H1 (cell line): ENCODE results near the gene GLDC. TPM values are rescaled to one million over a fixed set of nuclear protein-coding genes. Genes with fewer than 3 reads are reported as not detected.

Experiments used
- CTCF ChIA-PET: fragments of 300-600 bp; sonication (Branson Sonifier 250); formaldehyde crosslinking; loops from one replicate; lab custom pipeline; 2021; ENCODE audit not compliant: partially characterized antibody; lab: Charles Lee
- POLR2A ChIA-PET: fragments of 300-600 bp; sonication (Branson Sonifier 250); formaldehyde crosslinking; loops from one replicate; lab custom pipeline; 2021; ENCODE audit warnings: inconsistent platforms; ENCODE audit not compliant: partially characterized antibody; lab: Charles Lee
- DNase-seq, 2 experiments: peaks; one replicate each; pipeline versions ENCODE4 v3.0.0 to v3.0.0-alpha.2; 2010 to 2022; ENCODE audit warnings: low spot score in 2 of 2, low read depth in 1 of 2, mixed read lengths in 1 of 2
- FAIRE-seq: peaks from 2 replicates; lab custom pipeline; 2011; peaks lifted over from hg19 to GRCh38; lab: Jason Lieb, UNC
- H2AFZ ChIP-seq: 2 replicates; pipeline ENCODE4 v1.8.1; 2012; ENCODE audit warnings: low read length, inconsistent platforms
- H2AK5ac ChIP-seq: 2 replicates; pipeline ENCODE4 v1.6.1; 2013; ENCODE audit warnings: low read depth, low read length
- H2BK120ac ChIP-seq: replicated peaks from 2 replicates; pipeline ENCODE3; 2013; ENCODE audit warnings: low read depth, low read length, inconsistent platforms
- H2BK12ac ChIP-seq: 2 replicates; pipeline ENCODE4 v1.6.1; 2013; ENCODE audit warnings: low read depth, low read length
- H2BK15ac ChIP-seq: 2 replicates; pipeline ENCODE4 v1.6.1; 2013; ENCODE audit warnings: low read length
- H2BK20ac ChIP-seq: 2 replicates; pipeline ENCODE4 v1.6.1; 2013; ENCODE audit warnings: low read length
- H2BK5ac ChIP-seq: 2 replicates; pipeline ENCODE4 v1.6.1; 2013; ENCODE audit warnings: low read depth, low read length
- H3K14ac ChIP-seq: 2 replicates; pipeline ENCODE4 v1.6.1; 2013; ENCODE audit warnings: inconsistent platforms; ENCODE audit not compliant: insufficient read length
- H3K18ac ChIP-seq: 2 replicates; pipeline ENCODE4 v1.6.1; 2013; ENCODE audit warnings: low read length; ENCODE audit errors: extremely low read depth
- H3K23ac ChIP-seq: 2 replicates; pipeline ENCODE4 v1.6.1; 2013; ENCODE audit warnings: inconsistent platforms; ENCODE audit not compliant: insufficient read length
- H3K23me2 ChIP-seq: 2 replicates; pipeline ENCODE4 v1.6.1; 2013; ENCODE audit warnings: low read depth, low read length
- H3K27ac ChIP-seq: 2 replicates; pipeline ENCODE4 v1.6.1; 2011; ENCODE audit warnings: low read depth, low read length, inconsistent platforms
- H3K27me3 ChIP-seq, 4 experiments: replicated peaks in 1 of 4; 1 replicate in 1 of 4; 2 replicates in 3 of 4; pipeline versions ENCODE4 v1.6.1 to v1.8.1; 2011 to 2013; ENCODE audit warnings: low read length in 3 of 4, mild to moderate bottlenecking in 3 of 4, inconsistent platforms in 2 of 4, mixed read lengths in 2 of 4, moderate library complexity in 1 of 4; ENCODE audit not compliant: control insufficient read depth in 3 of 4, insufficient read depth in 3 of 4; ENCODE audit errors: extremely low read depth in 1 of 4
- H3K36me3 ChIP-seq, 4 experiments: 2 replicates each; pipeline versions ENCODE4 v1.6.1 to v1.8.1; 2011 to 2013; ENCODE audit warnings: mild to moderate bottlenecking in 4 of 4, low read length in 3 of 4, moderate library complexity in 2 of 4, control low read depth in 1 of 4, inconsistent platforms in 1 of 4; ENCODE audit not compliant: insufficient read depth in 4 of 4, control insufficient read depth in 2 of 4
- H3K4ac ChIP-seq: replicated peaks from 2 replicates; pipeline ENCODE3; 2013; ENCODE audit warnings: low read length, low read depth, mixed read lengths, inconsistent platforms; ENCODE audit not compliant: insufficient read length
- H3K4me1 ChIP-seq, 4 experiments: replicated peaks in 1 of 4; 1 replicate in 1 of 4; 2 replicates in 3 of 4; pipeline versions ENCODE4 v1.6.1 to v1.8.1; 2011 to 2013; ENCODE audit warnings: low read length in 3 of 4, inconsistent platforms in 2 of 4, mixed read lengths in 1 of 4; ENCODE audit not compliant: insufficient read depth in 4 of 4, control insufficient read depth in 3 of 4
- H3K4me2 ChIP-seq, 2 experiments: 2 replicates each; pipeline versions ENCODE4 v1.6.1 to v1.8.1; 2011 to 2013; ENCODE audit warnings: low read depth in 2 of 2, low read length in 2 of 2, control low read depth in 1 of 2, inconsistent platforms in 1 of 2, mild to moderate bottlenecking in 1 of 2; ENCODE audit not compliant: insufficient read depth in 1 of 2
- H3K4me3 ChIP-seq, 4 experiments: fragments of 200-600, 300-600 bp in 1 of 4; sonication (generic), shearing (Covaris generic), sonication (Bioruptor Twin) in 1 of 4; 2 replicates each; pipeline versions ENCODE4 v1.5.1 to v1.8.1; 2011 to 2016; ENCODE audit warnings: low read length in 4 of 4, low read depth in 3 of 4, control low read depth in 2 of 4, inconsistent platforms in 2 of 4, mild to moderate bottlenecking in 2 of 4, mixed read lengths in 1 of 4, moderate library complexity in 1 of 4; ENCODE audit not compliant: insufficient read depth in 2 of 4; ENCODE audit errors: extremely low read depth in 1 of 4
- H3K56ac ChIP-seq: replicated peaks from 2 replicates; pipeline ENCODE3; 2013; ENCODE audit warnings: low read depth, mild to moderate bottlenecking, mixed read lengths, low read length, inconsistent platforms; ENCODE audit not compliant: insufficient read length
- H3K79me1 ChIP-seq: 2 replicates; pipeline ENCODE4 v1.6.1; 2013; ENCODE audit warnings: low read depth, low read length, control low read depth
- H3K79me2 ChIP-seq, 2 experiments: 2 replicates each; pipeline versions ENCODE4 v1.6.1 to v1.8.1; 2012 to 2013; ENCODE audit warnings: low read length in 2 of 2, mild to moderate bottlenecking in 2 of 2, inconsistent platforms in 1 of 2; ENCODE audit not compliant: insufficient read depth in 2 of 2, control insufficient read depth in 1 of 2
- H3K9ac ChIP-seq, 4 experiments: replicated peaks in 1 of 4; 1 replicate in 1 of 4; 2 replicates in 3 of 4; pipeline versions ENCODE4 v1.6.1 to v1.8.1; 2011 to 2013; ENCODE audit warnings: low read depth in 3 of 4, low read length in 3 of 4, control low read depth in 2 of 4, mild to moderate bottlenecking in 2 of 4, moderate library complexity in 2 of 4, inconsistent platforms in 1 of 4; ENCODE audit errors: extremely low read depth in 1 of 4
- H3K9me3 ChIP-seq, 2 experiments: 2 replicates each; pipeline versions ENCODE4 v1.6.1 to v1.8.1; 2012 to 2013; ENCODE audit warnings: mild to moderate bottlenecking in 2 of 2, moderate library complexity in 2 of 2, control low read depth in 1 of 2, inconsistent platforms in 1 of 2, low read depth in 1 of 2, low read length in 1 of 2, mixed read lengths in 1 of 2; ENCODE audit not compliant: insufficient read depth in 2 of 2
- H4K20me1 ChIP-seq, 2 experiments: replicated peaks in 1 of 2; 2 replicates each; pipeline versions ENCODE3 to v1.8.1; 2011 to 2013; ENCODE audit warnings: inconsistent platforms in 2 of 2, low read length in 2 of 2, mild to moderate bottlenecking in 1 of 2; ENCODE audit not compliant: insufficient read depth in 2 of 2, control insufficient read depth in 1 of 2
- H4K5ac ChIP-seq: 2 replicates; pipeline ENCODE4 v1.6.1; 2013; ENCODE audit warnings: low read length, low read depth, mixed read lengths, inconsistent platforms; ENCODE audit not compliant: insufficient read length
- H4K8ac ChIP-seq: 2 replicates; pipeline ENCODE4 v1.8.0; 2013; ENCODE audit warnings: mild to moderate bottlenecking, moderate library complexity, low read length, inconsistent platforms; ENCODE audit not compliant: insufficient read depth; ENCODE audit errors: extremely low read depth
- H4K91ac ChIP-seq: replicated peaks from 2 replicates; pipeline ENCODE3; 2013; ENCODE audit warnings: low read length, mixed read lengths, inconsistent platforms; ENCODE audit not compliant: insufficient read length
- BACH1 ChIP-seq: IDR thresholded peaks from 2 replicates; pipeline ENCODE4 v1.6.1; 2012; ENCODE audit warnings: low read length, improper control_type of control experiment
- CBX5 ChIP-seq: fragments of 300-800, 300-1000 bp; sonication (generic); IDR thresholded peaks from 2 replicates; pipeline ENCODE4 v1.7.1; 2016; ENCODE audit warnings: antibody characterized with exemption, low read length, low read depth
- EGR1 ChIP-seq: IDR thresholded peaks from 2 replicates; pipeline ENCODE4 v1.6.1; 2011; ENCODE audit warnings: low read depth, low read length, borderline replicate concordance
- SP1 ChIP-seq: IDR thresholded peaks from 2 replicates; pipeline ENCODE4 v1.6.1; 2011; ENCODE audit warnings: low read depth, low read length
- SP2 ChIP-seq: IDR thresholded peaks from 2 replicates; pipeline ENCODE4 v1.6.1; 2012; ENCODE audit warnings: mild to moderate bottlenecking, low read length, inconsistent platforms
- TBP ChIP-seq: IDR thresholded peaks from 2 replicates; pipeline ENCODE4 v1.6.1; 2011; ENCODE audit warnings: low read depth, low read length, improper control_type of control experiment
- TCF12 ChIP-seq: IDR thresholded peaks from 2 replicates; pipeline ENCODE4 v1.6.1; 2011; ENCODE audit warnings: low read depth, mild to moderate bottlenecking, low read length
- WGBS, 2 experiments: shearing (Covaris generic) in 1 of 2; methylation state at CpG; one replicate each; pipeline versions ENCODE4 v1.1.6 to v1.1.7; 2013 to 2015; ENCODE audit warnings: low lambda C conversion rate in 2 of 2, mixed read lengths in 2 of 2, inconsistent platforms in 1 of 2, low coverage in 1 of 2, missing lambda C conversion rate in 1 of 2; ENCODE audit not compliant: insufficient replicate concordance in 2 of 2, insufficient coverage in 1 of 2, insufficient read length in 1 of 2; ENCODE audit errors: extremely low coverage in 1 of 2, missing lambda C conversion rate in 1 of 2; 5-methylcytosine and 5-hydroxymethylcytosine counted together
- polyA plus RNA-seq, 7 experiments: library from polyadenylated mRNA; depleted of rRNA in 3 of 7; stranded (reverse) in 5 of 7; unstranded in 2 of 7; fragments of >200 nt in 5 of 7; fragments of 200-250 nt in 2 of 7; gene quantifications; 1 replicate in 5 of 7; 2 replicates in 1 of 7; 4 replicates in 1 of 7; pipeline versions ENCODE4 v1.2.1 to v1.2.3, GENCODE V29; 2011 to 2013; ENCODE audit warnings: missing spikeins in 2 of 7, mixed read lengths in 2 of 7
- total RNA-seq: library from RNA; stranded (reverse); fragmentation: NEBNext Ultra II Directional; extraction: Animal tissue kit (Norgen Biotek cat#: 25700); gene quantifications from 2 replicates; pipeline ENCODE4 v1.2.1, GENCODE V29; 2021
- TF ChIP-seq, protein P1 (sequence below): IDR thresholded peaks from 2 replicates; pipeline ENCODE4 v1.6.1; 2011; ENCODE audit warnings: low read depth, mild to moderate bottlenecking, low read length; ENCODE audit not compliant: insufficient read depth

The GLDC gene
- total and polyA plus RNA-seq, 2 of the 8 experiments (the other 6 are each of a cell fraction or from before 2014, with no cell fraction given), result 48.8 to 101 TPM

GRCh38 chr9:6620353-6620752 lies 25.2 kb downstream of the GLDC start:
- no peaks in the 10 kb centered on the region for H3K79me1 ChIP-seq
- no peak overlapping the region for H4K91ac ChIP-seq
- no peak overlapping the region for H2BK15ac ChIP-seq
- no peak overlapping the region for H2BK12ac ChIP-seq
- H4K5ac ChIP-seq, result no peak overlapping the region
- H3K4me1 ChIP-seq, result peaks cover 0 to 3% (median under 1%) of the 10 kb centered on the region in 4 experiments; a peak in 1 of 7 replicates
- no peak overlapping the region for H3K18ac ChIP-seq
- H3K23ac ChIP-seq, result no peak overlapping the region
- no peak overlapping the region for H3K4me3 ChIP-seq
- no peak overlapping the region for H2AK5ac ChIP-seq
- no peak overlapping the region for H3K9ac ChIP-seq
- no peaks in the 10 kb centered on the region for H3K27me3 ChIP-seq
- peaks cover 0 to 17% of the 10 kb centered on the region in 2 experiments; a peak in 1 of 4 replicates for H3K9me3 ChIP-seq
- no peaks in the 10 kb centered on the region; the same call in 1 of the 2 replicates for H3K23me2 ChIP-seq
- H4K8ac ChIP-seq, result no peak overlapping the region
- H3K56ac ChIP-seq, result no peak overlapping the region
- TF ChIP-seq SP1, result no peak
- no peak for TF ChIP-seq TCF12
- TF ChIP-seq CBX5, result no peak
- TF ChIP-seq, protein P1, sequence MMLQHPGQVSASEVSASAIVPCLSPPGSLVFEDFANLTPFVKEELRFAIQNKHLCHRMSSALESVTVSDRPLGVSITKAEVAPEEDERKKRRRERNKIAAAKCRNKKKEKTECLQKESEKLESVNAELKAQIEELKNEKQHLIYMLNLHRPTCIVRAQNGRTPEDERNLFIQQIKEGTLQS, result no peak
- no peak for TF ChIP-seq TBP
- no peak for TF ChIP-seq SP2
- no peak for TF ChIP-seq EGR1
- no peak for TF ChIP-seq BACH1
- POLR2A ChIA-PET, result no interaction called here
- DNase-seq (no peak), FAIRE-seq (no peak)
- CTCF ChIA-PET, result interaction anchor here (1.0 to 1.3 kb wide), 2 partner anchors 14 to 32 kb away, joined by 3 to 4 read pairs; no protein-coding TSS in a partner anchor
- H3K27ac ChIP-seq, result no peak overlapping the region
- H3K4me2 ChIP-seq, result no peak overlapping the region
- H2BK20ac ChIP-seq, result no peak overlapping the region
- 0 out of 4 replicates have a peak, but pooled peaks cover 0 to 6% of the 10 kb centered on the region in 2 experiments for H3K79me2 ChIP-seq
- H4K20me1 ChIP-seq, result no peaks in the 10 kb centered on the region
- H3K4ac ChIP-seq, result no peak overlapping the region
- peaks cover 0 to 12% (median 5%) of the 10 kb centered on the region in 4 experiments; a peak in 5 of 8 replicates for H3K36me3 ChIP-seq
- H2AFZ ChIP-seq, result no peak overlapping the region
- 93% methylated on average over 3 of the region's 3 CpGs; no CpG with 5 or more reads in 1 of the 2 experiments for WGBS, 2 experiments
- no peak overlapping the region for H2BK120ac ChIP-seq
- no peak overlapping the region for H2BK5ac ChIP-seq
- no peak overlapping the region for H3K14ac ChIP-seq
